GM23338 (cell line): ENCODE data around the gene DYNLT3. TPM values are rescaled to one million over a fixed set of nuclear protein-coding genes. Genes with fewer than 3 reads are reported as not detected.

Experiments
- ATAC-seq: fragments of 200-7000 bp; cut with Tn5 transposase; 3 replicates; pipeline ENCODE4 v1.9.1; 2020
- DNase-seq: peaks from one replicate; pipeline ENCODE4 v3.0.0-alpha.2; 2015; ENCODE audit warnings: low spot score
- H2AFZ ChIP-seq: fragments of 200-600 bp; sonication (generic); 2 replicates; pipeline ENCODE4 v1.8.0; 2016; ENCODE audit warnings: antibody characterized with exemption, mild to moderate bottlenecking, moderate library complexity
- H3F3A ChIP-seq: fragments of 200-600 bp; sonication (generic); replicated peaks from 2 replicates; pipeline ENCODE4 v1.8.0; 2017; ENCODE audit warnings: antibody characterized with exemption, mixed run types, low read depth
- H3K27ac ChIP-seq: fragments of 200-600 bp; sonication (generic); 2 replicates; pipeline ENCODE4 v1.6.1; 2016; ENCODE audit warnings: low read depth
- H3K27me3 ChIP-seq: fragments of 200-600 bp; sonication (generic); 2 replicates; pipeline ENCODE4 v1.8.0; 2016; ENCODE audit warnings: mild to moderate bottlenecking, mixed run types, moderate library complexity; ENCODE audit not compliant: insufficient read depth
- H3K36me3 ChIP-seq: fragments of 200-600 bp; sonication (generic); 2 replicates; pipeline ENCODE4 v1.8.0; 2016; ENCODE audit warnings: mild to moderate bottlenecking; ENCODE audit not compliant: insufficient read depth
- H3K4me1 ChIP-seq: fragments of 200-600 bp; sonication (generic); 2 replicates; pipeline ENCODE4 v1.8.0; 2016; ENCODE audit warnings: mild to moderate bottlenecking, moderate library complexity; ENCODE audit not compliant: insufficient read depth
- H3K4me2 ChIP-seq: fragments of 200-600 bp; sonication (generic); 2 replicates; pipeline ENCODE4 v1.7.1; 2017; ENCODE audit warnings: mixed run types
- H3K4me3 ChIP-seq: fragments of 200-600 bp; sonication (generic); 2 replicates; pipeline ENCODE4 v1.6.1; 2016; ENCODE audit warnings: mixed run types
- H3K79me2 ChIP-seq: fragments of 200-600 bp; sonication (generic); replicated peaks from 2 replicates; pipeline ENCODE4 v1.8.0; 2017; ENCODE audit warnings: mild to moderate bottlenecking; ENCODE audit not compliant: insufficient read depth
- H3K9me2 ChIP-seq: fragments of 200-600 bp; sonication (generic); 2 replicates; pipeline ENCODE4 v1.8.0; 2017; ENCODE audit not compliant: insufficient read depth
- H4K20me1 ChIP-seq: fragments of 200-600 bp; sonication (generic); replicated peaks from 2 replicates; pipeline ENCODE4 v1.8.0; 2017; ENCODE audit warnings: mild to moderate bottlenecking; ENCODE audit not compliant: insufficient read depth
- H3K27ac Mint-ChIP-seq: 2 replicates; pipeline ENCODE4 v1.8.0; 2020; ENCODE audit warnings: inconsistent platforms, mild to moderate bottlenecking, moderate library complexity, mixed read lengths
- H3K27me3 Mint-ChIP-seq: 3 replicates; pipeline ENCODE4 v1.8.0; 2022; ENCODE audit warnings: low read depth, mild to moderate bottlenecking, moderate library complexity, mixed read lengths, inconsistent platforms; ENCODE audit not compliant: insufficient read depth, poor library complexity
- H3K36me3 Mint-ChIP-seq: 3 replicates; pipeline ENCODE4 v1.8.0; 2021; ENCODE audit warnings: low read depth, mild to moderate bottlenecking, inconsistent platforms, moderate library complexity, mixed read lengths
- H3K4me1 Mint-ChIP-seq: 3 replicates; pipeline ENCODE4 v1.8.0; 2020; ENCODE audit warnings: mild to moderate bottlenecking, inconsistent platforms, mixed read lengths
- H3K4me3 Mint-ChIP-seq: 3 replicates; pipeline ENCODE4 v1.8.0; 2021; ENCODE audit warnings: moderate library complexity, mild to moderate bottlenecking, inconsistent platforms, mixed read lengths
- H3K9me3 Mint-ChIP-seq: 3 replicates; pipeline ENCODE4 v1.8.0; 2020; ENCODE audit warnings: moderate library complexity, mild to moderate bottlenecking, inconsistent platforms, mixed read lengths
- CREB1 ChIP-seq: fragments of 250-450 bp; sonication (Bioruptor Pico); IDR thresholded peaks from 2 replicates; pipeline ENCODE4 v1.5.0; 2020; ENCODE audit warnings: low read depth, mild to moderate bottlenecking, moderate library complexity
- EZH2 ChIP-seq: fragments of 200-600 bp; sonication (generic); IDR thresholded peaks from one replicate; pipeline ENCODE4 v1.8.0; 2017; ENCODE audit warnings: antibody characterized with exemption, mild to moderate bottlenecking, low read depth; ENCODE audit not compliant: unreplicated experiment
- EZH2phosphoT487 ChIP-seq: fragments of 200-600 bp; sonication (generic); IDR thresholded peaks from one replicate; pipeline ENCODE4 v1.8.1; 2018; ENCODE audit warnings: antibody characterized with exemption; ENCODE audit not compliant: unreplicated experiment
- JUNB ChIP-seq: IDR thresholded peaks from one replicate; pipeline ENCODE4 v1.6.1; 2016; ENCODE audit warnings: antibody characterized with exemption; ENCODE audit not compliant: unreplicated experiment
- POLR2AphosphoS5 ChIP-seq: IDR thresholded peaks from 2 replicates; pipeline ENCODE4 v1.6.1; 2016; ENCODE audit warnings: antibody characterized with exemption, low read depth
- STAT1 ChIP-seq: IDR thresholded peaks from one replicate; pipeline ENCODE4 v1.6.1; 2016; ENCODE audit warnings: antibody characterized with exemption; ENCODE audit not compliant: unreplicated experiment
- ZNF114 ChIP-seq: fragments of 250-450 bp; sonication (Bioruptor Pico); IDR thresholded peaks from 2 replicates; pipeline ENCODE4 v1.5.0; 2020; ENCODE audit warnings: mild to moderate bottlenecking, moderate library complexity
- ZNF331 ChIP-seq: fragments of 250-450 bp; sonication (Bioruptor Pico); IDR thresholded peaks from 2 replicates; pipeline ENCODE4 v1.5.0; 2020; ENCODE audit warnings: low read depth, mild to moderate bottlenecking, moderate library complexity
- long read RNA-seq: library from polyadenylated mRNA; unstranded; transcript quantifications from one replicate; pipeline ENCODE4 v2.0.0, GENCODE V29; 2020; ENCODE audit not compliant: unreplicated experiment
- polyA plus RNA-seq: library from polyadenylated mRNA; unstranded; fragments of >200 nt; fragmentation: Nextera tagmentation; extraction: Ambion mirVana; gene quantifications from 2 replicates; pipeline ENCODE4 v1.2.1, GENCODE V29; 2016
- total RNA-seq: library from RNA; depleted of rRNA; stranded (reverse); fragments of >200 nt; shearing (Covaris generic); gene quantifications from 2 replicates; pipeline ENCODE4 v1.2.3, GENCODE V29; 2014; rRNA removed
- TF ChIP-seq, protein P1 (sequence below), 2 experiments: fragments of 200-600 bp in 1 of 2; sonication (generic) in 1 of 2; conservative IDR thresholded peaks; 2 replicates each; pipeline versions ENCODE4 v1.5.1 to v1.6.1; 2016 to 2017; ENCODE audit warnings: antibody characterized with exemption in 2 of 2, low read depth in 2 of 2, mild to moderate bottlenecking in 2 of 2, moderate library complexity in 1 of 2
- TF ChIP-seq, protein P2 (sequence below): fragments of 250-450 bp; sonication (Bioruptor Pico); IDR thresholded peaks from 2 replicates; pipeline ENCODE4 v1.5.0; 2020; ENCODE audit warnings: mild to moderate bottlenecking, moderate library complexity

DYNLT3 gene, protein sequence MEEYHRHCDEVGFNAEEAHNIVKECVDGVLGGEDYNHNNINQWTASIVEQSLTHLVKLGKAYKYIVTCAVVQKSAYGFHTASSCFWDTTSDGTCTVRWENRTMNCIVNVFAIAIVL
- total RNA-seq (4.0 and 6.5 TPM in 2 replicates), polyA plus RNA-seq (7.6 and 8.1 TPM in 2 replicates)
- long read RNA-seq, transcript DYNLT3-201 (5 exons, 2,217 nt) = major isoform, 10 of 11 reads
- long read RNA-seq, partial matches to known transcripts = 0 of 11 reads
- long read RNA-seq, other reads (novel, unspliced or antisense) = 1 of 11 reads

DNA sequence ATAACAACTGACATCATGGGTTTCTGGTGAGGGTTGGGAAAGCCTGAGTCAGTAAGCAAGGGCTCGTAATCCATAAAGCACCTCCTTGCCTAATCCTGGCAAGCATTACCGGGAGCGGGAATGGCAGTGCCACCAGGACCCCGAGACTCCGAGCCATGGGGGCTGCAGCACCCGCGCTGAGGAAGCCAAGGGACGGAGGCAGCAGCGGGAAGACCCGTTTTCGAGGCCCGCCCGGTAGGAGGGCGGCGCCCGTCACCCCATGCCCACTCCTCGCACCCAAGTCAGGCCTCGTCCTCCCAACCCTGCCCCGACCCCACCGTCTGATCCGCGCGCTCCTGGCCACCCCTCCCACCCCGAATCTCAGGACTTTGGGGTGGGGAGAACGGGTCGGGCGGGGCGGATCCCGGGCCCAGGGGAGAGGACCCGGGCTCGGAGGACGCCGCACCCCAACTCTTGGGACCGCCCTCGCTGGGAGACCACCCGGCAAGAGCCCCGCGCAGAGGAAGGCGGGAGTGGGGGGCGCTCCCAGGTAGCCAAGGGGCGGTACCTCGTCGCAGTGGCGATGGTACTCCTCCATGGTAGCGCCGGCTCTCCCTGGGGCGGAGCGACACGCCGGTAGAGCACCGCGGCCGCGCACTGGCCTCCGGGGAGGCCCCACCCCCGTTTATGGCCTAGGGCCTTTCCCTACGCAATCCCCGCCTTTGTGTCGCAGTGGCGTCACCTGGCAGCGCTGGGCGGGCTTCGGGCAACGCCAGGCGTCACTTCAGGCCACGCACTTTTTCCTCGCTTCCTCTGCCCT lies at the start of gene DYNLT3:
DYNLT3 (minus strand) TSS at position 638 of the 799 bp plus-strand sequence; CDS start at position 577, 61 bp downstream.
- Histone ChIP-seq H3K4me2 (peak within 1 kb of the TSS; percentile 74), H3K4me3 (peak within 1 kb of the TSS; percentile 58), H2AFZ (peak within 1 kb of the TSS; percentile 73), H3F3A (no peaks in the 10 kb centered on the region), H3K27ac (no peak within 1 kb of the TSS), H3K79me2 (no peaks in the 10 kb centered on the region), H3K27me3 (no peaks in the 10 kb centered on the region), H3K36me3 (no peaks in the 10 kb centered on the region), H3K9me2 (no peaks in the 10 kb centered on the region), H4K20me1 (no peaks in the 10 kb centered on the region), H3K4me1 (peaks cover 3% of the 10 kb centered on the region; the same call in 1 of the 2 replicates)
- DNase-seq (peak; percentile 79), ATAC-seq (peak; percentile 98)
- no peaks in the 10 kb centered on the region for H3K27me3 Mint-ChIP-seq
- H3K4me1 Mint-ChIP-seq = no peaks in the 10 kb centered on the region
- H3K9me3 Mint-ChIP-seq = no peaks in the 10 kb centered on the region
- H3K27ac Mint-ChIP-seq = peak within 1 kb of the TSS; percentile 77; the same call in 1 of the 2 replicates
- peak within 1 kb of the TSS; percentile 66 for H3K4me3 Mint-ChIP-seq
- TF ChIP-seq CREB1 (CRISPR knock-in tag) (peak; percentile 84), EZH2phosphoT487 (no peak), JUNB (no peak), ZNF331 (no peak), POLR2AphosphoS5 (peak; percentile 63), ZNF114 (no peak)
- TF ChIP-seq, protein P1, sequence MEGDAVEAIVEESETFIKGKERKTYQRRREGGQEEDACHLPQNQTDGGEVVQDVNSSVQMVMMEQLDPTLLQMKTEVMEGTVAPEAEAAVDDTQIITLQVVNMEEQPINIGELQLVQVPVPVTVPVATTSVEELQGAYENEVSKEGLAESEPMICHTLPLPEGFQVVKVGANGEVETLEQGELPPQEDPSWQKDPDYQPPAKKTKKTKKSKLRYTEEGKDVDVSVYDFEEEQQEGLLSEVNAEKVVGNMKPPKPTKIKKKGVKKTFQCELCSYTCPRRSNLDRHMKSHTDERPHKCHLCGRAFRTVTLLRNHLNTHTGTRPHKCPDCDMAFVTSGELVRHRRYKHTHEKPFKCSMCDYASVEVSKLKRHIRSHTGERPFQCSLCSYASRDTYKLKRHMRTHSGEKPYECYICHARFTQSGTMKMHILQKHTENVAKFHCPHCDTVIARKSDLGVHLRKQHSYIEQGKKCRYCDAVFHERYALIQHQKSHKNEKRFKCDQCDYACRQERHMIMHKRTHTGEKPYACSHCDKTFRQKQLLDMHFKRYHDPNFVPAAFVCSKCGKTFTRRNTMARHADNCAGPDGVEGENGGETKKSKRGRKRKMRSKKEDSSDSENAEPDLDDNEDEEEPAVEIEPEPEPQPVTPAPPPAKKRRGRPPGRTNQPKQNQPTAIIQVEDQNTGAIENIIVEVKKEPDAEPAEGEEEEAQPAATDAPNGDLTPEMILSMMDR (conservative IDR thresholded peaks at IDR 0.05; ENCODE audit: low read depth in 2 of 2) = no peak
- H3K36me3 Mint-ChIP-seq = no peaks in the 10 kb centered on the region

DNA sequence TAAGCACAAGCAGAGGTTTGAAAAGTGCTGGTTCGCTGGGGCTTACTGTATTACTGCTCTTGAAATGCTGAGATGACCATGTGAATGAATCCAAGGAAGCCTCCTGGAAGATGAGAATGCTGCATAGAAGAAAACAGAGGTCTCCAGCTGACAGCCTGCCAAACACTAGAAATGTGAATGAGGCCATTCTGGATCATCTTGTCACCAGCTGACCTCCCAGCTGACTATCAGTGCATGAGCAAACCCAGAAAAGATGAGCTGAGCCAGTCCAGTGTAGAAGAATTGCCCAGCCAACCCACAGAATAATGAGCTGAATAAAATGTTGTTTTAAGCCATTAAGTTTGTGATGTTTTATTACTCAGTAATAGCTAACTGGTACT lies 49.1 kb upstream of the DYNLT3 start:
- no peaks in the 10 kb centered on the region for H3K36me3 ChIP-seq
- H3K27me3 ChIP-seq = no peaks in the 10 kb centered on the region
- no peaks in the 10 kb centered on the region for H3K9me3 Mint-ChIP-seq
- peaks cover 2% of the 10 kb centered on the region for H3K27me3 Mint-ChIP-seq
- ATAC-seq (no peak), DNase-seq (no peak)
- H3K4me3 Mint-ChIP-seq = no peak overlapping the region
- H3K79me2 ChIP-seq = no peaks in the 10 kb centered on the region
- H4K20me1 ChIP-seq = no peaks in the 10 kb centered on the region
- no peaks in the 10 kb centered on the region for H3K9me2 ChIP-seq
- H3K36me3 Mint-ChIP-seq = no peaks in the 10 kb centered on the region
- no peak overlapping the region for H3K27ac Mint-ChIP-seq
- H3K27ac ChIP-seq = no peak overlapping the region
- H2AFZ ChIP-seq = no peak overlapping the region
- H3K4me1 Mint-ChIP-seq = peaks cover 23% of the 10 kb centered on the region
- no peaks in the 10 kb centered on the region for H3F3A ChIP-seq
- H3K4me2 ChIP-seq = no peak overlapping the region
- H3K4me1 ChIP-seq = peaks cover 4% of the 10 kb centered on the region; the same call in 1 of the 2 replicates
- no peak overlapping the region for H3K4me3 ChIP-seq
- TF ChIP-seq CREB1 (CRISPR knock-in tag) (no peak), STAT1 (no peak), JUNB (no peak), EZH2 (no peak), ZNF331 (no peak)
- TF ChIP-seq, protein P2, sequence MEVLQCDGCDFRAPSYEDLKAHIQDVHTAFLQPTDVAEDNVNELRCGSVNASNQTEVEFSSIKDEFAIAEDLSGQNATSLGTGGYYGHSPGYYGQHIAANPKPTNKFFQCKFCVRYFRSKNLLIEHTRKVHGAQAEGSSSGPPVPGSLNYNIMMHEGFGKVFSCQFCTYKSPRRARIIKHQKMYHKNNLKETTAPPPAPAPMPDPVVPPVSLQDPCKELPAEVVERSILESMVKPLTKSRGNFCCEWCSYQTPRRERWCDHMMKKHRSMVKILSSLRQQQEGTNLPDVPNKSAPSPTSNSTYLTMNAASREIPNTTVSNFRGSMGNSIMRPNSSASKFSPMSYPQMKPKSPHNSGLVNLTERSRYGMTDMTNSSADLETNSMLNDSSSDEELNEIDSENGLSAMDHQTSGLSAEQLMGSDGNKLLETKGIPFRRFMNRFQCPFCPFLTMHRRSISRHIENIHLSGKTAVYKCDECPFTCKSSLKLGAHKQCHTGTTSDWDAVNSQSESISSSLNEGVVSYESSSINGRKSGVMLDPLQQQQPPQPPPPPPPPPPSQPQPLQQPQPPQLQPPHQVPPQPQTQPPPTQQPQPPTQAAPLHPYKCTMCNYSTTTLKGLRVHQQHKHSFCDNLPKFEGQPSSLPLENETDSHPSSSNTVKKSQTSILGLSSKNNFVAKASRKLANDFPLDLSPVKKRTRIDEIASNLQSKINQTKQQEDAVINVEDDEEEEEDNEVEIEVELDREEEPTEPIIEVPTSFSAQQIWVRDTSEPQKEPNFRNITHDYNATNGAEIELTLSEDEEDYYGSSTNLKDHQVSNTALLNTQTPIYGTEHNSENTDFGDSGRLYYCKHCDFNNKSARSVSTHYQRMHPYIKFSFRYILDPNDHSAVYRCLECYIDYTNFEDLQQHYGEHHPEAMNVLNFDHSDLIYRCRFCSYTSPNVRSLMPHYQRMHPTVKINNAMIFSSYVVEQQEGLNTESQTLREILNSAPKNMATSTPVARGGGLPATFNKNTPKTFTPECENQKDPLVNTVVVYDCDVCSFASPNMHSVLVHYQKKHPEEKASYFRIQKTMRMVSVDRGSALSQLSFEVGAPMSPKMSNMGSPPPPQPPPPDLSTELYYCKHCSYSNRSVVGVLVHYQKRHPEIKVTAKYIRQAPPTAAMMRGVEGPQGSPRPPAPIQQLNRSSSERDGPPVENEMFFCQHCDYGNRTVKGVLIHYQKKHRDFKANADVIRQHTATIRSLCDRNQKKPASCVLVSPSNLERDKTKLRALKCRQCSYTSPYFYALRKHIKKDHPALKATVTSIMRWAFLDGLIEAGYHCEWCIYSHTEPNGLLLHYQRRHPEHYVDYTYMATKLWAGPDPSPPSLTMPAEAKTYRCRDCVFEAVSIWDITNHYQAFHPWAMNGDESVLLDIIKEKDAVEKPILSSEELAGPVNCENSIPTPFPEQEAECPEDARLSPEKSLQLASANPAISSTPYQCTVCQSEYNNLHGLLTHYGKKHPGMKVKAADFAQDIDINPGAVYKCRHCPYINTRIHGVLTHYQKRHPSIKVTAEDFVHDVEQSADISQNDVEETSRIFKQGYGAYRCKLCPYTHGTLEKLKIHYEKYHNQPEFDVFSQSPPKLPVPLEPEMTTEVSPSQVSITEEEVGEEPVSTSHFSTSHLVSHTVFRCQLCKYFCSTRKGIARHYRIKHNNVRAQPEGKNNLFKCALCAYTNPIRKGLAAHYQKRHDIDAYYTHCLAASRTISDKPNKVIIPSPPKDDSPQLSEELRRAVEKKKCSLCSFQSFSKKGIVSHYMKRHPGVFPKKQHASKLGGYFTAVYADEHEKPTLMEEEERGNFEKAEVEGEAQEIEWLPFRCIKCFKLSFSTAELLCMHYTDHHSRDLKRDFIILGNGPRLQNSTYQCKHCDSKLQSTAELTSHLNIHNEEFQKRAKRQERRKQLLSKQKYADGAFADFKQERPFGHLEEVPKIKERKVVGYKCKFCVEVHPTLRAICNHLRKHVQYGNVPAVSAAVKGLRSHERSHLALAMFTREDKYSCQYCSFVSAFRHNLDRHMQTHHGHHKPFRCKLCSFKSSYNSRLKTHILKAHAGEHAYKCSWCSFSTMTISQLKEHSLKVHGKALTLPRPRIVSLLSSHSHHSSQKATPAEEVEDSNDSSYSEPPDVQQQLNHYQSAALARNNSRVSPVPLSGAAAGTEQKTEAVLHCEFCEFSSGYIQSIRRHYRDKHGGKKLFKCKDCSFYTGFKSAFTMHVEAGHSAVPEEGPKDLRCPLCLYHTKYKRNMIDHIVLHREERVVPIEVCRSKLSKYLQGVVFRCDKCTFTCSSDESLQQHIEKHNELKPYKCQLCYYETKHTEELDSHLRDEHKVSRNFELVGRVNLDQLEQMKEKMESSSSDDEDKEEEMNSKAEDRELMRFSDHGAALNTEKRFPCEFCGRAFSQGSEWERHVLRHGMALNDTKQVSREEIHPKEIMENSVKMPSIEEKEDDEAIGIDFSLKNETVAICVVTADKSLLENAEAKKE (CRISPR knock-in tag) = no peak
